Measurements from ENCODE around the gene POPDC2. TPM values are rescaled to one million over a fixed set of nuclear protein-coding genes. Genes with fewer than 3 reads are reported as not detected.

POPDC2 gene, protein sequence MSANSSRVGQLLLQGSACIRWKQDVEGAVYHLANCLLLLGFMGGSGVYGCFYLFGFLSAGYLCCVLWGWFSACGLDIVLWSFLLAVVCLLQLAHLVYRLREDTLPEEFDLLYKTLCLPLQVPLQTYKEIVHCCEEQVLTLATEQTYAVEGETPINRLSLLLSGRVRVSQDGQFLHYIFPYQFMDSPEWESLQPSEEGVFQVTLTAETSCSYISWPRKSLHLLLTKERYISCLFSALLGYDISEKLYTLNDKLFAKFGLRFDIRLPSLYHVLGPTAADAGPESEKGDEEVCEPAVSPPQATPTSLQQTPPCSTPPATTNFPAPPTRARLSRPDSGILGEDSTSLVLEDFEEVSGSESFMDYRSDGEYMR
- total RNA-seq, result 1 to 10 TPM; 3.4 to 4.5 TPM

GRCh38 chr3:119660474-119661440 lies at the start of gene POPDC2:
Gene POPDC2, minus strand, starts transcription at chr3:119660589. Its CDS starts 166 bp downstream, at chr3:119660423.
- ATAC-seq (ENCODE audit: low read depth) (no peak), DNase-seq (no peak)
- Mint-ChIP-seq H3K4me1 (peaks cover 28% of the 10 kb centered on the region), H3K27ac (no peak within 1 kb of the TSS), H3K4me3 (no peak within 1 kb of the TSS), H3K9me3 (no peaks in the 10 kb centered on the region), H3K36me3 (peaks cover 17% of the 10 kb centered on the region), H3K27me3 (no peaks in the 10 kb centered on the region)
- POLR2A ChIA-PET, result no interaction called here

- POLR2A ChIA-PET, result no interaction called here
- H3K36me3 Mint-ChIP-seq, result peaks cover 1% of the 10 kb centered on the region
- peaks cover 19% of the 10 kb centered on the region for H3K27me3 Mint-ChIP-seq
- peaks cover 1% of the 10 kb centered on the region for H3K9me3 Mint-ChIP-seq
- no peak for ATAC-seq (ENCODE audit: low read depth)
- peaks cover 27% of the 10 kb centered on the region for H3K4me1 Mint-ChIP-seq
- H3K27ac Mint-ChIP-seq, result no peak overlapping the region
- peak overlapping the region; percentile 84 for H3K4me3 Mint-ChIP-seq
- no peak for DNase-seq
These were observed 43.6 kb upstream of the POPDC2 start for GRCh38 chr3:119703820-119704531.

- Mint-ChIP-seq H3K4me1 (peaks cover 27% of the 10 kb centered on the region), H3K4me3 (peak within 1 kb of the TSS; percentile 84), H3K9me3 (peaks cover 1% of the 10 kb centered on the region), H3K27me3 (peaks cover 19% of the 10 kb centered on the region), H3K27ac (peak within 1 kb of the TSS; percentile 35), H3K36me3 (peaks cover 1% of the 10 kb centered on the region)
- DNase-seq (peak; percentile 83), ATAC-seq (ENCODE audit: low read depth) (peak; percentile 88)
- POLR2A ChIA-PET, result no interaction called here
These were observed 42.4 kb upstream of the POPDC2 start, which contains the start of gene CFAP91 for GRCh38 chr3:119702530-119703527. Gene CFAP91, plus strand, starts transcription at chr3:119703022. Its CDS starts 77 bp downstream, at chr3:119703099.

- peaks cover 27% of the 10 kb centered on the region for H3K4me1 Mint-ChIP-seq
- ATAC-seq (ENCODE audit: low read depth), result no peak
- peaks cover 1% of the 10 kb centered on the region for H3K36me3 Mint-ChIP-seq
- H3K27me3 Mint-ChIP-seq, result peaks cover 15% of the 10 kb centered on the region
- DNase-seq, result no peak
- H3K27ac Mint-ChIP-seq, result peak overlapping the region; percentile 31
- peak overlapping the region; percentile 36 for H3K4me3 Mint-ChIP-seq
- H3K9me3 Mint-ChIP-seq, result peaks cover 1% of the 10 kb centered on the region
- POLR2A ChIA-PET, result interaction anchor here (1.7 kb wide), 1 partner anchor 24 kb away, joined by 5 read pairs; the partner anchor contains the start of gene COX17
These were observed 40.7 kb upstream of the POPDC2 start for GRCh38 chr3:119700920-119701734.

DNA sequence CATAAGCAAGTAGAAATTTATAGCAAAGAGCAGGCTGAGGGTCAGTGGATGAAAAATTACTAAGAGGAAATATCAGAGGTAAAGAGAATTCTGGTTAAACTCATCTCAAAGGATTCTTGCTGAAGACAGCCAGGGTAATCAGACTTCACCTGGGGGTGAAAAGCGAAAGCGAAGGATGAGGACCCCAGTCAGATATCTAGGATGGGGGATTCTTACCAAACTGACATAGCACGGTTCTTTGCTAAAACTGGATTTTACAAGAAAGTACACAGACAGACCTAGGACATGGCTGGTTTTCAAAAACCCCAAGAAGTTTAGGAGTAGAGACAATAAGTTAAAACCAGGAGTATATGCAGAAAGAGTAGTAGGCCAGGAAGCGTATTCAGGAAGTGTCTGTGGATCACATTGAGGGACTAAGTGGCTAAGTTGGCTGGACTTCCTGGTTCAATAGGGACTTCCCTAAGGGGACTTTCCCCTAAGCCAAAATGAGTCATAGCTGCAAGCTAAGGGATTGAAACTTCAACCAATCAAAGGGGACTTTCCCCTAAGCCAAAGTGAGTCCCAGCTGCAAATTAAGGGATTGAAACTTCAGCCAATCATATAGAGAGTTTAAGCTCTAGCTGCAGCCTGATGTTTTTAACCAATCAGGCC lies 40.0 kb upstream of the POPDC2 start:
- ATAC-seq (ENCODE audit: low read depth) (peak; percentile 7), DNase-seq (no peak)
- Mint-ChIP-seq H3K27ac (peak overlapping the region; percentile 31), H3K36me3 (peaks cover 1% of the 10 kb centered on the region), H3K4me3 (peak overlapping the region; percentile 31), H3K9me3 (peaks cover 1% of the 10 kb centered on the region), H3K27me3 (peaks cover 15% of the 10 kb centered on the region), H3K4me1 (peaks cover 27% of the 10 kb centered on the region)
- POLR2A ChIA-PET, result interaction anchor here (1.7 kb wide), 1 partner anchor 24 kb away, joined by 5 read pairs; the partner anchor contains the start of gene COX17

GRCh38 chr3:119697394-119697793 lies 37.0 kb upstream of the POPDC2 start:
- H3K27me3 Mint-ChIP-seq, result peaks cover 5% of the 10 kb centered on the region
- H3K9me3 Mint-ChIP-seq, result peaks cover 1% of the 10 kb centered on the region
- ATAC-seq (ENCODE audit: low read depth), result no peak
- DNase-seq, result no peak
- no peak overlapping the region for H3K27ac Mint-ChIP-seq
- H3K4me3 Mint-ChIP-seq, result no peak overlapping the region
- POLR2A ChIA-PET, result no interaction called here
- H3K4me1 Mint-ChIP-seq, result peaks cover 21% of the 10 kb centered on the region
- H3K36me3 Mint-ChIP-seq, result peaks cover 1% of the 10 kb centered on the region

GRCh38 chr3:119695480-119695879 lies 35.1 kb upstream of the POPDC2 start:
- H3K9me3 Mint-ChIP-seq, result no peaks in the 10 kb centered on the region
- peaks cover 7% of the 10 kb centered on the region for H3K4me1 Mint-ChIP-seq
- POLR2A ChIA-PET, result no interaction called here
- peaks cover 10% of the 10 kb centered on the region for H3K27me3 Mint-ChIP-seq
- H3K4me3 Mint-ChIP-seq, result no peak overlapping the region
- no peak overlapping the region for H3K27ac Mint-ChIP-seq
- no peaks in the 10 kb centered on the region for H3K36me3 Mint-ChIP-seq
- ATAC-seq (ENCODE audit: low read depth) (no peak), DNase-seq (no peak)

GRCh38 chr3:119690043-119690656 lies 29.8 kb upstream of the POPDC2 start:
- Mint-ChIP-seq H3K4me1 (no peaks in the 10 kb centered on the region), H3K27ac (no peak overlapping the region), H3K4me3 (no peak overlapping the region), H3K9me3 (peaks cover 7% of the 10 kb centered on the region), H3K27me3 (peaks cover 22% of the 10 kb centered on the region), H3K36me3 (peaks cover 3% of the 10 kb centered on the region)
- DNase-seq (no peak), ATAC-seq (ENCODE audit: low read depth) (no peak)
- POLR2A ChIA-PET, result no interaction called here

- H3K4me1 Mint-ChIP-seq, result peaks cover 4% of the 10 kb centered on the region
- DNase-seq (no peak), ATAC-seq (ENCODE audit: low read depth) (no peak)
- H3K36me3 Mint-ChIP-seq, result peaks cover 3% of the 10 kb centered on the region
- no peak overlapping the region for H3K4me3 Mint-ChIP-seq
- peaks cover 8% of the 10 kb centered on the region for H3K27me3 Mint-ChIP-seq
- H3K27ac Mint-ChIP-seq, result no peak overlapping the region
- H3K9me3 Mint-ChIP-seq, result peaks cover 7% of the 10 kb centered on the region
- POLR2A ChIA-PET, result no interaction called here
These were observed 23.0 kb upstream of the POPDC2 start for GRCh38 chr3:119683421-119683820.

DNA sequence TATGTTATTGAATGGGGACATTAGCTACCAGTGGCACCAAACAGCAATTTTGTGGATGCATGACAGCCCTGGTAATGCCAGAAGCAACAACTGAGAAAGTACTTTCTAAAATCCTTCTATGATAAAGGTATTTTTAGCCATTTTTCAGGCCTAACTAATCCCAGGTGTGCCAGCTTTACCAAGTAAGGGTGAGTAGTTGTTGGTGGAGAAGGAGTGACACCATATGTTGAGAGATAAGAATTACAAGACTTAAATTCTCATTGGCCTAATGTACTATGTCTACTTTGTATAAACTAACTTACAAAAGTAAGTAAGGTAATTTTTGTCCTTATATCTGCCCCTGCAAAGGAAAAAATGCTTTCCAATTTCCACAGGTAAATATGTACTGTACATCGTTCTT lies 20.9 kb upstream of the POPDC2 start:
- DNase-seq, result no peak
- Mint-ChIP-seq H3K27me3 (peaks cover 6% of the 10 kb centered on the region), H3K36me3 (peaks cover 4% of the 10 kb centered on the region), H3K9me3 (no peaks in the 10 kb centered on the region), H3K4me1 (peaks cover 17% of the 10 kb centered on the region), H3K27ac (no peak overlapping the region), H3K4me3 (no peak overlapping the region)
- POLR2A ChIA-PET, result interaction anchor here (1.0 to 1.2 kb wide), 2 partner anchors 124 to 217 kb away, joined by 3 read pairs; no protein-coding TSS in a partner anchor
- no peak for ATAC-seq (ENCODE audit: low read depth)

DNA sequence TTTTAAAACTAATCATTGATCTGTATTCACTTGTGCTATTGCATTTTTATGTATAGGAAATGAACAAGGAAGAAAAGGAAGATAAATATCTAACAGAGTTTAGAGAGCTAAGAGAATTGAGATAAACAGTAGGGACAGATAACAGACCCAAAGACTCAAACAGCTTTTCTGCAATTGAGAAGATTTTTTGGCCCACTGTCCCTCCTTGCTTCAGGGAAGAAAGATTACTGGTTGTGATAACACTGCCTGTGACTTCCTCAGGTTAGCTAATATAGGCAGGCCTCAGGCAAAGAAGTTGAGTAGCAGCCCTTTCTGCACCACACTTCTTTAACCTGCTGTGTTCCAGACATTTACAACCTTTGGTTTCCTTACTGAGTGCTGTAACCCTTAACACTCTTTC lies 19.5 kb upstream of the POPDC2 start:
- POLR2A ChIA-PET, result interaction anchor here (1.2 to 1.3 kb wide), 2 partner anchors 122 to 179 kb away, joined by 3 read pairs; no protein-coding TSS in a partner anchor
- no peak for ATAC-seq (ENCODE audit: low read depth)
- no peak overlapping the region for H3K4me3 Mint-ChIP-seq
- H3K36me3 Mint-ChIP-seq, result peaks cover 4% of the 10 kb centered on the region
- H3K9me3 Mint-ChIP-seq, result no peaks in the 10 kb centered on the region
- peaks cover 2% of the 10 kb centered on the region for H3K27me3 Mint-ChIP-seq
- peaks cover 28% of the 10 kb centered on the region for H3K4me1 Mint-ChIP-seq
- DNase-seq, result no peak
- H3K27ac Mint-ChIP-seq, result no peak overlapping the region

Data from activated naive CD8-positive, alpha-beta T cell treated with anti-CD3 and anti-CD28 coated beads, Interleukin-2, amount 10 ng/mL, durations not matched to agents 7 days and 5 days (primary cell).